IPS-15b (cell line): ENCODE results near the gene RGS13.

Source experiments
- H3K27me3 ChIP-seq: one replicate; pipeline ENCODE4 v1.6.1; 2013; ENCODE audit warnings: low read length; ENCODE audit not compliant: control insufficient read depth, insufficient read depth
- H3K36me3 ChIP-seq: one replicate; pipeline ENCODE4 v1.6.1; 2013; ENCODE audit warnings: low read length; ENCODE audit not compliant: control insufficient read depth, insufficient read depth
- H3K4me1 ChIP-seq: one replicate; pipeline ENCODE4 v1.6.1; 2013; ENCODE audit warnings: mild to moderate bottlenecking, low read length; ENCODE audit not compliant: control insufficient read depth, insufficient read depth
- H3K4me3 ChIP-seq: one replicate; pipeline ENCODE4 v1.5.1; 2013; ENCODE audit warnings: low read depth, low read length
- H3K9ac ChIP-seq: one replicate; pipeline ENCODE4 v1.6.1; 2013; ENCODE audit warnings: low read depth, mild to moderate bottlenecking, low read length
- H3K9me3 ChIP-seq: one replicate; pipeline ENCODE4 v1.6.1; 2013; ENCODE audit warnings: mild to moderate bottlenecking, low read length; ENCODE audit not compliant: control insufficient read depth, insufficient read depth

The RGS13 gene

GRCh38 chr1:192696082-192696481, 60.1 kb downstream of the RGS13 start:
- Histone ChIP-seq H3K9ac (no peak overlapping the region), H3K36me3 (no peaks in the 10 kb centered on the region), H3K9me3 (no peaks in the 10 kb centered on the region), H3K4me1 (no peaks in the 10 kb centered on the region), H3K4me3 (no peak overlapping the region), H3K27me3 (no peaks in the 10 kb centered on the region)

DNA sequence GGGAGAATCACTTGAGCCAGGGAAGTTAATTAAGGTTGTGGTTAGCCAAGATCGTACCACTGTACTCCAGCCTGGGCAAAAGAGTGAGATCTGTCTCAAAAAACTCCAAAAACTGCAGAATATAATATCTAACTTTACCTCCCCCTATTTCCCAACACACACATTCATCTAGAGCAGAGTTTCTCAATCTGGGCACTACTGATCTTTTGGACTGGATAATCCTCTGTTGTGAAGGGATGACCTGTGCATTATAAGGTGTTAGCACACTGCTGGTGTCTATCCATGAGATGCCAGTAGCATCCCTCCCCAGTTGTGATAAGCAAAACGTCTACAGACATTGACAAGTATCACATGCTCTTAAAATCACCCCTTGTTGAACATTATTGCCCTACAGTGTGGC, 61.8 kb downstream of the RGS13 start:
- Histone ChIP-seq H3K9ac (no peak overlapping the region), H3K27me3 (no peaks in the 10 kb centered on the region), H3K9me3 (no peaks in the 10 kb centered on the region), H3K36me3 (no peaks in the 10 kb centered on the region), H3K4me3 (no peak overlapping the region), H3K4me1 (no peaks in the 10 kb centered on the region)

DNA sequence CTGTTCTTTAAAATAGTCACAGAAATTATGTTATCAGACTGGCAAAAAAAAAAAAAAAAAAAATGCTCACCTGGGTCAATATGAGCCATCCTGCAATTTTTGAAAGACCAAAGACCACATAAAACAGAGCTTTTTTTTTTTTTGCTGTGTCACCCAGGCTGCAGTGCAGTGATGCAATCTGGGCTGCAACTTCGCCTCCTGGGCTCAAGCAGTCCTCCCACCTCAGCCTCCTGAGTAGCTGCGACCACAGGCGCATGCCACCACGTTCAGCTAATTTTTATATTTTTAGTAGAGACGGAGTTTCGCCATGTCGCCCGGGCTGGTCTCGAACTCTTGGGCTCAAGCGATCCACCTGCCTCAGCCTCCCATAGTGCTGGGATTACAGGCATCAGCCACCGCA, 62.8 kb downstream of the RGS13 start:
- no peaks in the 10 kb centered on the region for H3K36me3 ChIP-seq
- no peaks in the 10 kb centered on the region for H3K9me3 ChIP-seq
- H3K4me3 ChIP-seq, result no peak overlapping the region
- H3K4me1 ChIP-seq, result no peaks in the 10 kb centered on the region
- no peaks in the 10 kb centered on the region for H3K27me3 ChIP-seq
- no peak overlapping the region for H3K9ac ChIP-seq

DNA sequence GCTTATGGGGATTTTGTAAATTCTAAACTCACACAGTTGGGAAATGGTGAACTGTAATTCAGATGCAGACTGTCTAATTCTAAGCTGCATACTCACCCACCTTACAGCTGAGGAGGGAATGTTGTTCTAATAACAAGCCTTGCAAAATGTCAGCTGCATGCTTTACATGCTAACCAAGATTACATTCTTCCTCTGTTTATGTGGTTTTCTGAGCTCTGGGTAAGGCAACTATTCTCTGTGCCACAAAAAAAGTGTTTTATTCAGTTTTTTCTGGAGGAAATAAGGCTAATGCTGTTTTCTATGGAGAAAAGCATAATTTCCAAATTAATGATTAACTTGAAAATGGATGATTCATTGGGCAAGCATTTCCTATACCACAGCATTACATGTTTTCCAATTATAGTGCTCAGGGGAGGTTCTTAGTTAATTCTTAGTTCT, 64.9 kb downstream of the RGS13 start:
- no peak overlapping the region for H3K9ac ChIP-seq
- H3K36me3 ChIP-seq, result no peaks in the 10 kb centered on the region
- H3K4me1 ChIP-seq, result no peaks in the 10 kb centered on the region
- no peak overlapping the region for H3K4me3 ChIP-seq
- H3K9me3 ChIP-seq, result no peaks in the 10 kb centered on the region
- no peaks in the 10 kb centered on the region for H3K27me3 ChIP-seq

GRCh38 chr1:192702212-192702902, 66.4 kb downstream of the RGS13 start:
- no peaks in the 10 kb centered on the region for H3K27me3 ChIP-seq
- H3K4me3 ChIP-seq, result no peak overlapping the region
- no peaks in the 10 kb centered on the region for H3K36me3 ChIP-seq
- H3K4me1 ChIP-seq, result no peaks in the 10 kb centered on the region
- H3K9me3 ChIP-seq, result no peaks in the 10 kb centered on the region
- H3K9ac ChIP-seq, result no peak overlapping the region

DNA sequence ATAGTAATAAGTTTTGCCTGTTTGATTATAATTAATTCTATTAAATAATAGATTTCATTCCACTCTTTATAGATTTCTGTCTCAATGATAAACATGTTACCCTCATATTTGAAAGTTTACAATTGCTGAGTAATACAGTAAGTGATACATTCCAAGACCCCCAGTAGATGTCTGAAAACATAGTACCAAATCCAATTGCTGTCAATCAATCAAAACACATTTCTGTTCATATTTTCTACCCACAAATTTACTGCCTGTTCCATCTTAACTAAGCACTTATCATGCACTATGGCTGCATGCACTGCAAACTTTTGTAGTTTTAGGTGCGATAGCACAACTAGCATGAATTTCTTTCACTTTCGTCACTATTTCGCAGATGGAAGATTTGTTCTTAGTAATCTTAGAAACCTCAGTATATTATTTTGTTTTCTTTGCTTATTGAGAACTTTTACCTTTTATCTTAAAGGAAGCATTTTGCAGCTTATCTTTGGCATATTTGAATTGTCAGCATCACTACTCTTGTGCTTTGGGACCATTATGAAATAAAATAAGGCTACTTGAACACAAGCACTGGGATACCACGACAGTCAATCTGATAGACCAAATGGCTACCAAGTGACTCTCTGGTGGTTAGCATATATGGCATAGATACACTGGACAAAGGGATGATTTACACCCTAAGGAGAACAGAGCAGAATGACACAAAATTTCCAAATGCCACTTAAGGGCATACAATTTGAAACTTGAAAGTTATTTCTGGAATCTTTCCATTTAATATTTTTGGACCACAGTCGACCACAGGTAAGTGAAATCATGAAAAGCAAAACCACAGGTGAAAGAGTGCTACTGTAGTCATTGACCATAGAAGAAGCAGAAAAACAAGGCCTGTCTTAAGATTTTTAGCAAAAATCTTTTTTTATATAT, 67.6 kb downstream of the RGS13 start:
- no peaks in the 10 kb centered on the region for H3K4me1 ChIP-seq
- no peak overlapping the region for H3K4me3 ChIP-seq
- no peaks in the 10 kb centered on the region for H3K9me3 ChIP-seq
- no peaks in the 10 kb centered on the region for H3K27me3 ChIP-seq
- H3K36me3 ChIP-seq, result no peaks in the 10 kb centered on the region
- no peak overlapping the region for H3K9ac ChIP-seq

DNA sequence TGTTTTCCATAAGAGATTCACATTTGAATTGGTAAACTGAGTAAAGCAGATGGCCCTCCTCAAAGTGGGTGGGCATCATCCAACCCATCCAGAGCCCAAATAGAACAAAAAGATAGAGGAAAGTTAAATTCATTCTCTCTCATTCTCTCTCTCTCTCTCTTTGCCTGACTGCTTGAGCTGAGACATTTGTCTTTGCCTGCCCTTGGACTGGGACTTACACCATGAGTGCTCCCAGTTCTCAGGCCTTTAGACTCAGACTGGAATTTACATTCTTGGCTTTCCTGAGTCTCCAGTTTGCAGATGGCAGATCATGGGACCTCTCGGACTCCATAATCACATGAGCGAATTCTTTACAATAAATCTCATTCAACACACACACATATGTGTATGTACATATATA, 69.6 kb downstream of the RGS13 start:
- H3K9me3 ChIP-seq, result no peaks in the 10 kb centered on the region
- no peaks in the 10 kb centered on the region for H3K36me3 ChIP-seq
- H3K9ac ChIP-seq, result no peak overlapping the region
- H3K4me3 ChIP-seq, result no peak overlapping the region
- H3K27me3 ChIP-seq, result no peaks in the 10 kb centered on the region
- no peaks in the 10 kb centered on the region for H3K4me1 ChIP-seq

DNA sequence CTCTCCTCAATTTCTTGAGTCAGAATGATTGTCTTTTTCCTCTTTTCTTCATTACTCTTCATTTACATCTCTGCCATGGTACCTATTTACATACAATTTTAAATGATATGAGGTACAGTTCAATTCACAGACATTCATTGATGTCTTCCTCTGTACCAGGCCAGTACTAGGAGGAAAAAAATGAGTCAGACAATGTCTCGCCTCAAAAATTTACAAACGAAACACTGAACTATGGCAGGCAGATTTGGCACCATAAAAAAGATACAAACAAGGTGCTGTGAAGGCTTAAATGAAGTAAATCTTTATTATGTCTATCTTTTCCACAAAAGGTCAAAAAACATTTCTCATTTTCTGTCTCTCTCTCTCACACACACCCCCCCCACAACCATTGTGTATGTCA, 71.0 kb downstream of the RGS13 start:
- no peak overlapping the region for H3K9ac ChIP-seq
- H3K4me3 ChIP-seq, result no peak overlapping the region
- no peaks in the 10 kb centered on the region for H3K4me1 ChIP-seq
- H3K36me3 ChIP-seq, result no peaks in the 10 kb centered on the region
- no peaks in the 10 kb centered on the region for H3K9me3 ChIP-seq
- no peaks in the 10 kb centered on the region for H3K27me3 ChIP-seq

- H3K36me3 ChIP-seq, result no peaks in the 10 kb centered on the region
- H3K9me3 ChIP-seq, result no peaks in the 10 kb centered on the region
- H3K27me3 ChIP-seq, result no peaks in the 10 kb centered on the region
- no peak overlapping the region for H3K9ac ChIP-seq
- H3K4me3 ChIP-seq, result no peak overlapping the region
- H3K4me1 ChIP-seq, result no peaks in the 10 kb centered on the region
These were observed 72.1 kb downstream of the RGS13 start for GRCh38 chr1:192707978-192708547.

DNA sequence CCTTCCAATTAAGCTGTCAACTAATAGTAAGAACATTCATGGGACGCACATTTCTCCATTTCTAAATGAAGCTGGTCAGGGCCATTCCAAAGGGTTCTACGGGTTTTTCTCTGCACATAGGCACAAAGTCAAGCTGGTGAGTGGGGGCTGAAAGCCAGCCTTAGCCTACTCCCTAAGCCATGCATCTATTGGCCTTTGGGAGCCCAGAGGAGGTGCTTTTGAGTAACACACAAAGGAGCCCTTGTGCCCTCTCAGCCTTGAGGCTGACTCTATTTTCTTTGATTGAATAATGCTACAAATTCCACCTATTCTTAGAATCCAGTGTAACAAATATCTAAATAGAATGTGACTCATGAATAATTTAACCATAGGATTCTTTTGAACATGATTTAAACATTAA, 73.6 kb downstream of the RGS13 start:
- H3K4me1 ChIP-seq, result no peaks in the 10 kb centered on the region
- no peaks in the 10 kb centered on the region for H3K9me3 ChIP-seq
- no peaks in the 10 kb centered on the region for H3K36me3 ChIP-seq
- no peak overlapping the region for H3K9ac ChIP-seq
- no peak overlapping the region for H3K4me3 ChIP-seq
- H3K27me3 ChIP-seq, result no peaks in the 10 kb centered on the region
